ENCODE results near the gene SNX5. TPM values are rescaled to one million over a fixed set of nuclear protein-coding genes. Genes with fewer than 3 reads are reported as not detected.

The SNX5 gene
- total and polyA plus RNA-seq, 2 of the 13 experiments (the other 11 are each of a cell fraction or from before 2014, with no cell fraction given): 664 to 1,040 TPM

DNA sequence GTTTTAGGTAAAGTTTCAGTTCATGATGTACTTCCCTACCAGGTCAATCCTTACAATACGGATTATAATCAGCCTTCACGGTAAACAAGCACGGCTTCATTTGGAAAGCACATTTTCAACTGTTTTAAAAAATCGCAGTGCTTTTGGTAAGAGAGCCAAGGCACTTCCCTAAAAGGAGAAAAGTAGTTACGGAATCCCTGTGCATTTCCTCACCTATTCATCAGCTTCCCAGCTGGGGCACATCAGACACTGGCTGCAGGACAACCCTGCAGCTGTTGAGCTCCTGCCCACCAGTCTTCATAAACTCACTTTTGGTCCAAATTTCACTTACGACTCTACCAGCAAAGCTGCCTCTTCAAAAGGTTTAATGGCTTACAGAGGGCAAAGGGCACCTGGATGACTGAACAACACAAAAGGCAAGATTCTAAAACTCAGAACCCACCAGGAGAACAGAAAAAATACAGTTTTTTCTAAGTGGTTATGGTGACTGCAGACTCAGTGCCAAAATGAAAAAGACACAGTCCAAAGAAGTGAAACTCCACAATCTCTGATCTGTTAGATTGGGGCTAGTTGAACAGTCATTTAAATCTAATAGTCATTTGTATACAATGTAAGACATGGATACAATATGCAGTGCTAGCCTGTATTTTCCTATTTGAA is 7.5 kb downstream of the SNX5 start (continued):
- TF ChIP-seq, protein P1, sequence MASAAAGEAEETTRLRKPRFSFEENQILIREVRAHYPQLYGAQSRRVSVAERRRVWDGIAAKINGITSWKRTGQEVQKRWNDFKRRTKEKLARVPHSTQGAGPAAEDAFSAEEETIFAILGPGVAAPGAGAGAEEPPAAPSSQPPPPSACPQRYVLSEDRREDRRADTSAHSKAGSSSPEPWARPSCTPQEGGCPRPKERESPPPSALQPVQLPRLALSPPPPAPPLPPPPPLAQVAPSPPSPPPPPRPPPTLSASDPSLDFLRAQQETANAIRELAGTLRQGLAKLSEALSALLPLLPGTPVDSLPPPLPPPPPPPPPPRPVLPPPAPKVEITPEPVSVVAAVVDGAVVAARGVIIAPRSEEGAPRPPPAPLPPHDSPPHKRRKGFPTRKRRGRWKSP (CRISPR knock-in tag; IDR thresholded peaks at IDR 0.05): peak; percentile 52; the same call in 1 of the 2 replicates
- TF ChIP-seq TIGD3 (CRISPR knock-in tag; IDR thresholded peaks at IDR 0.05; ENCODE audit: borderline replicate concordance) (no peak), KLF13 (CRISPR knock-in tag; IDR thresholded peaks at IDR 0.05) (no peak), NR2C2 (CRISPR knock-in tag; IDR thresholded peaks at IDR 0.05; ENCODE audit: borderline replicate concordance) (peak; percentile 67), ZFAT (CRISPR knock-in tag; conservative IDR thresholded peaks at IDR 0.05) (no peak), NR2F1 (CRISPR knock-in tag; IDR thresholded peaks at IDR 0.05) (peak; percentile 79 to 80), TBP (CRISPR knock-in tag; IDR thresholded peaks at IDR 0.05) (no peak), MZF1 (CRISPR knock-in tag; IDR thresholded peaks at IDR 0.05; ENCODE audit: borderline replicate concordance) (no peak), GMEB1 (CRISPR knock-in tag; IDR thresholded peaks at IDR 0.05; ENCODE audit: borderline replicate concordance) (no peak), TFAP4 (IDR thresholded peaks at IDR 0.05; ENCODE audit: borderline replicate concordance, low read depth) (peak; percentile 98), MLXIP (CRISPR knock-in tag; IDR thresholded peaks at IDR 0.05; ENCODE audit: borderline replicate concordance) (0 out of 2 replicates have a peak, but pooled peaks have one; percentile 44), ZNF792 (CRISPR knock-in tag; IDR thresholded peaks at IDR 0.05) (0 out of 2 replicates have a peak, but pooled peaks have one; percentile 79), ATF3 (CRISPR knock-in tag; IDR thresholded peaks at IDR 0.05) (no peak), BCLAF1 (IDR thresholded peaks at IDR 0.05) (no peak), SRSF1 (optimal IDR thresholded peaks at IDR 0.05; ENCODE audit: low read depth, low read length) (no peak)
